Hepatocyte (in vitro differentiated cells): ENCODE data around the gene C14orf180.

ENCODE experiments used
- CTCF ChIP-seq: fragments of 200-600 bp; sonication (generic); IDR thresholded peaks from 2 replicates; pipeline ENCODE4 v1.5.1; 2016; ENCODE audit warnings: antibody characterized with exemption, mild to moderate bottlenecking; ENCODE audit not compliant: poor library complexity
- EZH2 ChIP-seq: fragments of 200-600 bp; sonication (generic); IDR thresholded peaks from 2 replicates; pipeline ENCODE4 v1.6.1; 2016; ENCODE audit warnings: antibody characterized with exemption, mild to moderate bottlenecking, borderline replicate concordance
- EZH2phosphoT487 ChIP-seq: fragments of 200-600 bp; sonication (generic); IDR thresholded peaks from one replicate; pipeline ENCODE4 v1.6.1; 2018; ENCODE audit warnings: antibody characterized with exemption, mild to moderate bottlenecking, low read depth, moderate library complexity; ENCODE audit not compliant: unreplicated experiment, severe bottlenecking

- TF ChIP-seq CTCF (no peak), EZH2 (no peak), EZH2phosphoT487 (no peak)
These were observed 4.1 kb downstream of the C14orf180 start for GRCh38 chr14:104583424-104584306.
